Activated CD4-positive, alpha-beta memory T cell treated with anti-CD3 and anti-CD28 coated beads for 36 hours (primary cell): ENCODE results near the gene TALDO1. TPM values are rescaled to one million over a fixed set of nuclear protein-coding genes. Genes with fewer than 3 reads are reported as not detected.
A peak's percentile ranks its signal among the peaks of the same experiment; 100 is the strongest.

Experiments
- CTCF ChIA-PET: fragments of 350-600 bp; sonication (Branson Sonifier 250); formaldehyde crosslinking; loops from one replicate; lab custom pipeline; 2021; ENCODE audit warnings: antibody characterized with exemption, inconsistent platforms; lab: Charles Lee
- POLR2A ChIA-PET: fragments of 350-600 bp; sonication (Branson Sonifier 250); formaldehyde crosslinking; loops from one replicate; lab custom pipeline; 2021; ENCODE audit warnings: antibody characterized with exemption; lab: Charles Lee
- DNase-seq: peaks from one replicate; pipeline ENCODE4 v3.0.0-alpha.2; 2020
- H3K27ac Mint-ChIP-seq: one replicate; pipeline ENCODE4 v1.8.0; 2021; ENCODE audit warnings: mixed read lengths
- H3K27me3 Mint-ChIP-seq: one replicate; pipeline ENCODE4 v1.8.0; 2021; ENCODE audit warnings: mixed read lengths
- H3K36me3 Mint-ChIP-seq: one replicate; pipeline ENCODE4 v1.8.0; 2021; ENCODE audit warnings: mixed read lengths
- H3K4me1 Mint-ChIP-seq: one replicate; pipeline ENCODE4 v1.8.0; 2021; ENCODE audit warnings: low read depth, mixed read lengths
- H3K4me3 Mint-ChIP-seq: one replicate; pipeline ENCODE4 v1.8.0; 2021; ENCODE audit warnings: mild to moderate bottlenecking, mixed read lengths
- H3K9me3 Mint-ChIP-seq: one replicate; pipeline ENCODE4 v1.8.0; 2021; ENCODE audit warnings: mixed read lengths
- intact Hi-C: fragments of 100-400 bp; cut with micrococcal nuclease; formaldehyde crosslinking; loops from one replicate; pipeline ENCODE4 v1.15.1; 2023
- total RNA-seq, 2 experiments: library from RNA; stranded (reverse); gene quantifications; one replicate each; pipeline ENCODE4 v1.2.3, GENCODE V29; 2021

TALDO1 gene
- total RNA-seq, 2 experiments from 2014 or later, result 284 to 296 TPM

DNA sequence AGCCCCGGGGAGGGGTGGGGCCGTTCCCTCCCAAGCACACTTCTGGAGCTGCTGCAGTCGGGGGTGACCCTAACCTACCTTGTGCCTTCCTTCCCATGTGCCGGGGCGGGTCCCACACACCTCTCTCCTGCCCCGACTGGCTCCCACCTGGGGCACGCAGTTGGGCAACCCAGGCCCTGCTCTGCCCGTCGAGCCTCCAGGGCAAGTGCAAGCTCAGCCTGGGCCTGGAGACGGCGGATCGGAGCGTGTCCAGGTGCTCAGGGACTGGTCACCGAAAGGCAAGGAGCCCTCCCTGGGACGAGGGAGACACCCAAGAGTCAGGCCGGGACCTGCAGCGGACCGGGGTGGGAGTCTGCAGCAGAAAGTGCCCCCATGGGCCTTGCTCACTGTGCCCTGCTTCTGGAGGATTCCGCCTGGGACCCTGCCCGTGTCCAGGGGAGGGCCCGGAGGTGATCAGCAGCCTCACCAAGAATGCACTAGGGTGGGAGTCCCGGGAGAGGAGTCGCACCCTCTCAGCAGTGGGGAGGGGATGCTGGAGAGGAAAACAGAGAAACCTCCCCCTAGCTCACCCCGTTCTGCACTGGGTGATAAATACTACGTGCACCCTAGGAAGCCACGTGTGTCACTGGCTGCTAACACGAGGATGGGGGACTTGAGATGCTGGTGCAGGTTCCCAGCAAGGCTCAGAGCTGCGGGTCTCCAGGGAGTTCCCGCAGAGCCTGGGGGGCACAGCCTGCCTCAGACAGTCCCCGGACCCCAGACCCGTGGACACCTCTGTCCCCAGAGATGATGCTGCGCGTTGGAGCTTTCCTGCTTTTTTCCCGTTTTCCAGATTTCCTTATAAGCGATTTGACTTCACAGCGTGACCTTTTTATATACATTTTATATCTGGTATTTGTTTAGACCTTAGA, 35.3 kb downstream of the TALDO1 start:
- H3K4me3 Mint-ChIP-seq, result no peak overlapping the region
- H3K9me3 Mint-ChIP-seq, result no peaks in the 10 kb centered on the region
- DNase-seq, result no peak
- ChIA-PET CTCF (no interaction called here), POLR2A (no interaction called here)
- no peak overlapping the region for H3K27ac Mint-ChIP-seq
- H3K4me1 Mint-ChIP-seq, result peaks cover 10% of the 10 kb centered on the region
- H3K36me3 Mint-ChIP-seq, result peaks cover 5% of the 10 kb centered on the region
- no peaks in the 10 kb centered on the region for H3K27me3 Mint-ChIP-seq
- intact Hi-C loops, result no loop called here

GRCh38 chr11:783581-784015, 36.3 kb downstream of the TALDO1 start:
- Mint-ChIP-seq H3K36me3 (peaks cover 5% of the 10 kb centered on the region), H3K27ac (no peak overlapping the region), H3K4me3 (no peak overlapping the region), H3K4me1 (peaks cover 10% of the 10 kb centered on the region), H3K27me3 (no peaks in the 10 kb centered on the region), H3K9me3 (no peaks in the 10 kb centered on the region)
- POLR2A ChIA-PET, result no interaction called here
- no peak for DNase-seq
- CTCF ChIA-PET, result no interaction called here
- intact Hi-C loops, result no loop called here

- Mint-ChIP-seq H3K4me1 (no peaks in the 10 kb centered on the region), H3K36me3 (peaks cover 9% of the 10 kb centered on the region), H3K27me3 (no peaks in the 10 kb centered on the region), H3K9me3 (no peaks in the 10 kb centered on the region), H3K27ac (no peak overlapping the region), H3K4me3 (no peak overlapping the region)
- DNase-seq, result no peak
- POLR2A ChIA-PET, result no interaction called here
- intact Hi-C loops, result no loop called here
- CTCF ChIA-PET, result no interaction called here
Observed at GRCh38 chr11:786235-787083, 39.2 kb downstream of the TALDO1 start.

- peaks cover 11% of the 10 kb centered on the region for H3K36me3 Mint-ChIP-seq
- ChIA-PET CTCF (no interaction called here), POLR2A (no interaction called here)
- H3K4me3 Mint-ChIP-seq, result no peak overlapping the region
- H3K4me1 Mint-ChIP-seq, result no peaks in the 10 kb centered on the region
- DNase-seq, result no peak
- H3K9me3 Mint-ChIP-seq, result no peaks in the 10 kb centered on the region
- H3K27me3 Mint-ChIP-seq, result no peaks in the 10 kb centered on the region
- no peak overlapping the region for H3K27ac Mint-ChIP-seq
- intact Hi-C loops, result no loop called here
Observed at GRCh38 chr11:787084-787675, 39.9 kb downstream of the TALDO1 start.

GRCh38 chr11:788009-788640, 40.9 kb downstream of the TALDO1 start:
- POLR2A ChIA-PET, result no interaction called here
- Mint-ChIP-seq H3K27ac (no peak overlapping the region), H3K4me3 (no peak overlapping the region), H3K36me3 (peaks cover 12% of the 10 kb centered on the region), H3K9me3 (no peaks in the 10 kb centered on the region), H3K27me3 (no peaks in the 10 kb centered on the region), H3K4me1 (no peaks in the 10 kb centered on the region)
- DNase-seq, result no peak
- intact Hi-C loops, result no loop called here
- CTCF ChIA-PET, result no interaction called here

DNA sequence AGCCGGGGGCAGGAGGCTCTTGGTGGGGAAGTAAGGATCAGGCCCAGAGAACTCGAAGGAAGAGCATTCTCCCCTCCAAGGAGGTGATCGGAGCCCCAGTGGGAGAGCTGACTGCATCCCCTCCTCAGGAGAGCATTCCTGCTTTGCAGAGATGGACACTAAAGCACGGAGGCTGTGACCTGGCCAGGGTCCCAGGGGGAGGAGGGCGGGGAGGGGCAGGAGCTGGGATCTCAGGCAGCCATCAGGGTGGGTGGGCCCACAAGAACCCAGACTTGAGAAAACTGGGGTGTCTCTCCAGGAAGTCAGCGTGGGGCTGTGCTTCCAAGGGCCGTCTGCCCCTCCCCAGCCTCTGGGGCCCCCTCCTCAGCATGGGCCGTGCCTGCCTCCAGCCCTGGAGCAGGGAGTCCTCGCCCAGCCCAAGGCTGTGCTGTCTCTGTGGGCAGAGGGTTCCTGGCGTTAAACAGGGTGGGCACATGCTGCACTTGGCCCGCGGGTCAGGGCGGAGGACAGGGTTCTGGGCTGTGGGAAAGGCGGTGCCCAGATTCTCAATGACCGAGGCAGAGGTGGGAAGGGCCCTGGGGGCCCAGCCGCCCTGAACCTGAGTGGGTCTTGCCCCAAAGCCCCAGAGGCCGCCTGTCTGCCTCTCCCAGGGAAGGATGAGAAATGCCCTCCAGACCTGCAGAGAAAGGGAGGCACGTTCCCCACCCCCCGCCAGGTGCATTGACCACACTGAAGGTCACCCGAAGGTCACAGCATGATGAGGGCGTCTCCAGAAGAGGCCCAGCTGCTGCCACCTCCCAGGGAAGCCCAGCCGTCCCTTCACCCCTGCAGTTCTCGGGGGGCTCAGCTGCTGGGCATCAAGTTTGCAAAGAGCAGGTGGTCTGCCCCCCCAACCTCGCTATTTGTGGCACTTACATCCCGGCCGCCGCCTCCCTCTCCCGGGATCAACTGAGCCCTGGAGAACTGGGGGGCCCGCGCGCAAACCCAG, 42.0 kb downstream of the TALDO1 start:
- no peaks in the 10 kb centered on the region for H3K27me3 Mint-ChIP-seq
- no peaks in the 10 kb centered on the region for H3K9me3 Mint-ChIP-seq
- CTCF ChIA-PET, result interaction anchor here (1.0 kb wide), 1 partner anchor 20 kb away, joined by 3 read pairs; no protein-coding TSS in a partner anchor
- POLR2A ChIA-PET, result interaction anchor here (0.9 to 1.4 kb wide), 4 partner anchors 11 to 41 kb away, joined by 3 to 5 read pairs (median 4); partner anchors contain the start of gene GATD1
- peak overlapping the region; percentile 46 for H3K4me3 Mint-ChIP-seq
- intact Hi-C loops, result no loop called here
- peaks cover 12% of the 10 kb centered on the region for H3K36me3 Mint-ChIP-seq
- no peak for DNase-seq
- H3K4me1 Mint-ChIP-seq, result no peaks in the 10 kb centered on the region
- H3K27ac Mint-ChIP-seq, result no peak overlapping the region

GRCh38 chr11:789943-790342, 42.7 kb downstream of the TALDO1 start, which contains the start of gene CEND1:
CEND1 (minus strand) TSS chr11:790090; CDS start chr11:788576, 1,514 bp downstream.
- peaks cover 2% of the 10 kb centered on the region for H3K4me1 Mint-ChIP-seq
- no peaks in the 10 kb centered on the region for H3K27me3 Mint-ChIP-seq
- peaks cover 15% of the 10 kb centered on the region for H3K36me3 Mint-ChIP-seq
- intact Hi-C loops, result loop anchor here (10.0 kb wide), 1 partner anchor 375 kb away; the partner anchor contains the start of gene SIGIRR
- H3K4me3 Mint-ChIP-seq, result peak within 1 kb of the TSS; percentile 46
- ChIA-PET POLR2A (interaction anchor here (0.9 to 1.4 kb wide), 5 partner anchors 12 to 41 kb away, joined by 3 to 5 read pairs (median 4); partner anchors contain the start of gene GATD1), CTCF (no interaction called here)
- peak; percentile 67 for DNase-seq
- H3K27ac Mint-ChIP-seq, result no peak within 1 kb of the TSS
- H3K9me3 Mint-ChIP-seq, result no peaks in the 10 kb centered on the region

DNA sequence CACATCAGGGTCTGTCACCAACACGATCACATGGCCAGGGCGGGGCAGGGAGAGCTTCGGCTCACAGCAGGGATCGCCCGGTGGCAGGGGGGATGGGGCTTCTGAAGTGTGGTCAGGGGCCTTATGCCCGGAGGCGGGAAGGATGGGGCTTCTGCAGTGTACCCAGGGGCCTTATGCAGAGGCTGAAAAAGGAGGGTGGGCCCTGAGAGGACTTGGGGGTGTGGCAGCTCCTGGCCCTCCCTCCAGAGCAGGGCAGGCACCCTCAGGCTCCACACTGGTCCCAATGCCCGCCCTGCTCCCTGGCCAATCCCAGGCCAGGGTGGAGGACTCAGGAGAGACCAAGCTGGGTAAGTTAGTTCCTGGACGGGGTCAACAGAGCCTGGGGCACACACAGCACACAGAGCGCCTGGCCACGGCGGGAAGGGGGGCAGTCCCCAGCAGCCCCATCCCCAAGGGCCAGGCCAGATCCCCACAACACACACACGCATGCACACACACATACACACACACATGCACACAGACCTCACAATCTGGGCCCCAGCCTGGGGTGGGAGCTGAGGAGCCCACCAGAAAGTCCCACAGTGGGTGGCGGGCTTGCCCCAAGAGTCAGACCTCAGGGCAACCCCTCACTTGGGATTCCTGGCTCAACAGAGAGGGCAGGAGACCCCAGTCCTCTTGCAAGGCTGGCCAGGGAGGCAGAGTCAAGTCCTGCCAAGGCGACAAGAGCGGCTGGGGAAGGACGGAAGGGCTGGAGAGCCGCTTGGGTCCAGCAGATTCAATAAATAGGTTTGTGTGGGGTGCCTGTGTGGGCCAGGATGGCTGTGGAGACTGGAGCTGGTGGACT, 43.7 kb downstream of the TALDO1 start:
- ChIA-PET CTCF (no interaction called here), POLR2A (interaction anchor here (1.2 to 1.4 kb wide), 2 partner anchors 15 to 42 kb away, joined by 3 to 4 read pairs; no protein-coding TSS in a partner anchor)
- Mint-ChIP-seq H3K4me1 (peaks cover 8% of the 10 kb centered on the region), H3K9me3 (no peaks in the 10 kb centered on the region), H3K27ac (no peak overlapping the region), H3K4me3 (no peak overlapping the region), H3K27me3 (no peaks in the 10 kb centered on the region), H3K36me3 (peaks cover 15% of the 10 kb centered on the region)
- intact Hi-C loops, result loop anchor here (10.0 kb wide), 1 partner anchor 376 kb away; the partner anchor contains the start of gene SIGIRR
- no peak for DNase-seq

- no peak for DNase-seq
- Mint-ChIP-seq H3K27ac (no peak overlapping the region), H3K36me3 (peaks cover 15% of the 10 kb centered on the region), H3K4me3 (no peak overlapping the region), H3K9me3 (no peaks in the 10 kb centered on the region), H3K27me3 (no peaks in the 10 kb centered on the region), H3K4me1 (peaks cover 14% of the 10 kb centered on the region)
- intact Hi-C loops, result loop anchor here (10.0 kb wide), 1 partner anchor 377 kb away; the partner anchor contains the start of gene SIGIRR
- CTCF ChIA-PET, result no interaction called here
- POLR2A ChIA-PET, result no interaction called here
Observed at GRCh38 chr11:791658-792534, 44.6 kb downstream of the TALDO1 start.
